Erythroblast (primary cell): ENCODE data around the gene POLR3GL.

Experiments used
- GATA1 ChIP-seq: IDR thresholded peaks from 2 replicates; pipeline ENCODE4 v1.6.1; 2011; ENCODE audit warnings: low read depth, mild to moderate bottlenecking, control low read depth, low read length, moderate library complexity
- POLR2A ChIP-seq: IDR thresholded peaks from 2 replicates; pipeline ENCODE4 v1.6.1; 2011; ENCODE audit warnings: mild to moderate bottlenecking, low read length

- TF ChIP-seq POLR2A (no peak), GATA1 (no peak)
These were observed 36.4 kb upstream of the POLR3GL start for GRCh38 chr1:145927916-145928643.
